ENCODE measurements around the gene ANKRD45.

GRCh38 chr1:173708787-173709186, 39.1 kb upstream of the ANKRD45 start:
- TF ChIP-seq CTCF (conservative IDR thresholded peaks at IDR 0.05 in 1 of 2, IDR thresholded peaks at IDR 0.05 in 1 of 2; ENCODE audit: extremely low read depth in 1 of 2, insufficient read depth in 1 of 2, low read depth in 1 of 2, low read length in 2 of 2) (no peak), EZH2 (IDR thresholded peaks at IDR 0.05; ENCODE audit: borderline replicate concordance, low read length) (no peak)

Data from mammary epithelial cell (primary cell).